HG02623 (cell line): ENCODE measurements around the gene CREB5.

Experiments
- ATAC-seq: cut with Tn5 transposase; IDR thresholded peaks from one replicate; pipeline ENCODE4 v1.9.1; 2021; ENCODE audit warnings: moderate library complexity; ENCODE audit not compliant: unreplicated experiment

Gene CREB5

DNA sequence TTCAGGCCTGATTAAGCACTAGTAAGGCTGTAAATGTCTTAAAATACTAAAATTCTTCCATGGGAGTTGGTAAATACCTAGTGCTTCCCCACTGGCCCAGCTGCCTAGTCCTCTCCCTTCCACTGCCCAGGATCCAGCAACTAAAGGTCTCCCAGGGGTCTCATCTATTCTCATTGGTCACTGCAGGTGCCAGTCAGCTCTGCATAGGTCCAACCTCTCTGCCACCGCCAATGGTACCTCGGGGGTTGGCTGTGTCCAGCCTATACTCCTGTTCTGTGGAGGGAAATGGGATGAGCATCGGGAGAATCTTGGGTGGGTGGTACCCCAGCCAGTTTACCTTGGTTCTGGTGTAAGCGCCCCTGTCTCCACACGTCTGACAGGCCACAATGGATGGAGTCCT lies 6.1 kb upstream of the CREB5 start:
- ATAC-seq, result no peak

DNA sequence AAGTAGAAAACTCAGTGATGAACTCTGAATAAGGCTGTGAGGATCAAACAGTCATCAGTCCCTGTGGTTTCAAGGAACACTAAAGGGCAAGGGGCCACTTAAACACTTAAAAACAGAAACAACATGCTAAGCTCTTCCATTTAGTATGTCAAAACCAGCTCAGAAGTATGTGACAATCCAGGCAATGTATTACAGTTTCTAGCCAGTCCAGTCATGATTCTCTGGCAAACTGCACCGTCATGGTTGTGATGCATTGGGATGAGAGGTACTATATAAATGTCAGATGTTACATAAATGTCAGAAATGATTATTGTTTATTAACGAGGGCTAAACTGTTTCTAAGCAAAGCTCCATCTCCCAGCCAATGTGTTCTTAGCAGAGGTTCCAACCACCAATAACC lies 4.7 kb upstream of the CREB5 start:
- no peak for ATAC-seq

DNA sequence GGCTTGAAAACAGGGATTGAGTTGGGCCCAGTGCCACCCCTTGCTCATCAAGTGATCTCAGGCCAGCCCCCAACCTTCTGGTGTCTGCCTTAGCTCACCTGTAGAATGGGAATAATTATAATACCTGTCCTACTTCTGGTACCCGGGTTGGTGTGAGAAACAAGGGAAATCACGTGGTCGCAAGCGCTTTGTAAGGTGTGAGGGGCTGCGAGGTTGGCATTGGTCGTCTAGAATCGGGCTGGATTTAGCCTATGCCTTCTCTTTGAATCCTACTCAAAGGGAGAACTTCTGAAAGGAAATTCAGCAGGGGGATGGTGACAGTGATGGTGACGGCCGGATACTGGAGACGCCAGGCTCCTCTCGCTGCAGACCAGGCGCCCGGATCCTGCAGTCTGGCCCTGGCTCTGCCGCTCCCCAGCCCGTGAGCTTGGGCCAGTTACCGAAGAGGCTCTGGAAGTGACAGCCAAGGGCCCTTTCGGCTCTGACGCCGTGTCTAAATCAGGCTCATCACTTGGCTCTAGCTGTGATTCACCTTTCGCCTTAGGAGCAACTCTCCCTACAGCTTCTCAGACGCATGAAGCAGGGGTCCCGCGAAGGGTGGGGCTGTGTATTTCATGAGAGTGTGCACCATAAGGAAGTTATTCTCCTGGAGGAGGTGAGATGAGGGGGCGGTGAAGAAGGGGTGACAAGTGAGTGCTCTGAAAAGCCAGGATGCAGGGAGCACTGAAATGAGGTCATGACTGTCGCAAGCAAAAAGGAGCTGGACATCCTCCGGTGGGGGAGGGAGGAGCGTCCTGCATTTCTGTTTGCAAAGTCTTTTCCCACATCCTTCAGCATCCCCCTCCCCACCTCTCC lies 4.0 kb upstream of the CREB5 start:
- no peak for ATAC-seq

DNA sequence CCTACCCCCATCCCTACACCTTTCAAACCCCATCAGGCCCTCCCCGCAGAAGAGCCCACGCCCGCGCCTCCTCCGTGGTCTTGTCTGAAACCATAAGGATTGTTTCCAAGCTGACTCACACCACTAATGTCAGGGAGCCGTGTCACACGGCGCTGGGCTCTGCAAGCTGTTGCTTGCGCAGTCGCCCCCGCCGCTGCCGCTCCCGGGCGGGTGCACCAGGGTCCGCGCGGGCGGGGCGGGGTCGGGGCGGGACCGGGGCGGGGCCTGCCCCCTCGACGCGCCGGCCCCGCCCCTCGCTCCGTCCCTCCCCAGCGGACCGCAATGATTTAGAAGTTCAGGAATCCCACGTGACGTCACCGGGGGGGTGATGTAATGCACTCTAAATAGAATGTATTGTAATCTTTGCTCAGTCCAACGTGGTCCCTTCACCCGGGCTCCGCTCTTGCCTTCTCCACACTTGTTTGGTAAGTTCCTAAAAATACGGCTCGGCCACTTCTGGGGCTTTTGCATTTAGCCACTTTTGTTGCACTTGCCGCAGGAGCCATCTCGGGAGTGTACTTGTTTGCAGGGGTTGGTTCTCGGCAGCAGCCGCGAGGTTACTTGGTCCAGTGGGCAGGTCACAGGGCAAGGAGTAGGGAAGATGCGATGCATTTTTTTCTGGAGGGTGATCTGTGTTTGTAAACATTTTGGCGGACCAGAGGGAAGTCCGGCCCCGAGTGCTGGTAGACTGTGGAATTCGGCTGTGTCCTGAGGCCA lies 3.2 kb upstream of the CREB5 start:
- ATAC-seq, result no peak

DNA sequence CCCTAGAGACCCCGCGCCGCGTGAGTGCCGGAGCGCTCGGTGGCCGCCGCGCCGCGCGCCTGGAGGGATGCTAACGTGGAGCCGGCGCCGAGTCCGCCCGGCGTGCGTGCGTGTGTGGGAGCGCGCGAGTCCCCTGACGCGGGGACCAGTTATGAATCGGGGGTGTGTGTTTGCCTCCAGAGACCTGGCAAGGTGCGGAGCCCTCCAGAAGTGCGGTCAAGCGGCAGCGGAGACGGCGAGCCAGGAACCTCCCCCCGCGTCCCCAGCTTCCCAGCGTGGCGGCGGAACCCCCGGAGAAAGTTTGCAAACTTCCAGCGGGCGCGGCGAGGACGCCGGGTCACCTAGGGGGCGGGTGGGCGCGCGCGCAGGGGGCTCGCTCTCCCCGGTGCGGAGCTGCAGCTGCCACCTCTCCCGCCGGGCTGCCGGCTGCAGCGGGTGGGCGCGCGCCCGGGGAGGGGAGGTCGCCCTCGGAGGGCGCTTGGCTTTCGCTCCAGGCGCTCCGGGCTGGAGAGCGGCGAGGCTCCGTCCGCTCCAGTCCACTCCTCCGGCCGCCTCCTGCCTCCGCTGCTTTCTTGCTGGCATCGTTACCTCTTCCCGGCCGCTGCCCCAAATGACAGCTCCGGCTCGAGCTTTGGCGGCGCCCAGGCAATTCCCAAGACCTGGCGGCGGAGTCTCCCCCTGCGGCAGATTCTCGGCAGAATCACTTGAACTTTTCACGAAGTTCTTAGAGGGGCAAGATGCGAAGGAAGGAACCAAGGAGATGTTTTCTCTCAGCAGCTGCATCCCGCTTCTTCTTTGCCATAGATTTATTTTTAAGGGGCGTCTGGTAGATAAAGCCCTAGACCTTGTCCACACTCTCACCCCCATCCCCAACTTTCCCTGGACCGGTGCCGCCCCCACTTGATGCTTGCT lies 2.3 kb upstream of the CREB5 start:
- ATAC-seq, result no peak

DNA sequence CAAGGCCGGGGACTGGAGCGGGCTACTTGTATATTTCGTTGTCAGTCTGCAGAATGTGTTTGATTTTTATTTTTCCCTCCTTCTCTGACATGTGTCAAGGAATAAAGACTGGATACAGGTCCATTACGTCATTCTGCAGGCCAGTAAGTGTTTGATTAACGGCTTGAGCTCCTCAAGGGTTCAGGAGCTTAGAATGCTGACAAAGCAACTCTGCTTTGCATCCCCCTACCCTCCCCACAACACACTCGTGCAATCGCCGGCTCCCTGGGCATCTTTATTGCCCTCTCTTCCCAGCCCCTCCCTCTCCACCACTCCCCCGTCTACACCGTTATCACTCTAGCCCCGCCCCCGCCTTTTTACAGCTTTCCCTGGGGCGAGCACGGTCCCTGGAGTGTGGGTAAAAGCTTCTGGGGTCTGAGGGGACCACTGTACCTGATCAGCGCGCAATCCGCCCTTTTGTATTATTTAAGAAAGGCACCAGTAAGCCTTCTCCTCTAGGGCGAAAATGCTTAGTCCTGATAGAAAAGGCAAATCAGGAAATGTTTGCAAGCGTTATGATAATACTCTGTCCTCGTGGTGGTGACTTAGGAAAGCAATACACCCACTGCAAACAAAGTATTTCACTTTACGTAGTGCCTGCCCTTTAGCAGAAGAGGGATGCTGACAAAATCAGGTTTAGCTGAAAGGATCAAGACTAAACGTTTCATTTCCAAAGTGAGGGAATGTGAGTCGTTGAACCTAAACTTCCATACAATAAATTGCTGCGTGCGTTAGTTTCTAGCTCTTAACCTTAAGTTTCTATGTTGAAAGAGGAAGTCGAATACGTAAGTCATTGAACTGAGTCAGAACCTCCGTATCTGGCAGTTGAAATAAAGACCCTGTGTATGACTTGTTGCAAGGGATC lies 1.4 kb upstream of the CREB5 start:
- ATAC-seq, result no peak

DNA sequence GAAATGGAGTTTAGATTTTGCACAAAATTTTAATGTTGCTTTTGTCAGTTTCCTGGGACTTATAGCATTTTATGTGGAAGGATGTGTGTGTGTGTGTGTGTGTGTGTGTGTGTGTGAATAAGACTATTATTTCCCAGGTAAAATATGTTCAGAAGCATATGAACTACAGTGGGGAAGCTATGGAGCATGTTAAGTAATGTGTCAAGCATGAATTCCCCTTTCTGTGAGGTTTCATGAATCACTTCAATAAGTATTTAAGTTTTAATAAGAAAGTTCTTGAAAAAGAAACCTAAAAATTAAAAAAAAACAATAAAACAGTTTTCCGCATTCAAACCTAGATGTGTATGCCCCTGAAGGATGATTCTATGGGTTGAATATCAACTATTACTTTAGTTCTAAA lies 693 bp downstream of the CREB5 start:
- no peak for ATAC-seq

DNA sequence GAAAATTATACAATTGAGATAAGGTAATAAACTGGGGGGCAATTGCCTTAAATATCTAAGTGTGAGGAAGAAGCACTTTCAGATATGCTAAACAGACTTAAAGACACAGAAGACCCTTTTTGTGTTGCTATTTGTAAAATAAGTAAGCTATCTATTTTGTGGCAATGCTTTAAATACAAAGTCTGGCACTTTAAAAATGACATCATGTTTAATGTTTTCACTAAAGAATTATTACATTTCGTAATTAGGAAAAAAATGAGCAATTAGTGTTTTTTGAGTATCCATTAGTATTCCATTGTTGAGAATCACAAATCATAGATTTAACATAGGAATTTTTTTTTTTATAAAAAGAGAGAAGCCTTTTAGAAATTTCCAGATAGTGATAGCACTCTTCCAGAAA lies 2.1 kb downstream of the CREB5 start:
- ATAC-seq, result no peak

DNA sequence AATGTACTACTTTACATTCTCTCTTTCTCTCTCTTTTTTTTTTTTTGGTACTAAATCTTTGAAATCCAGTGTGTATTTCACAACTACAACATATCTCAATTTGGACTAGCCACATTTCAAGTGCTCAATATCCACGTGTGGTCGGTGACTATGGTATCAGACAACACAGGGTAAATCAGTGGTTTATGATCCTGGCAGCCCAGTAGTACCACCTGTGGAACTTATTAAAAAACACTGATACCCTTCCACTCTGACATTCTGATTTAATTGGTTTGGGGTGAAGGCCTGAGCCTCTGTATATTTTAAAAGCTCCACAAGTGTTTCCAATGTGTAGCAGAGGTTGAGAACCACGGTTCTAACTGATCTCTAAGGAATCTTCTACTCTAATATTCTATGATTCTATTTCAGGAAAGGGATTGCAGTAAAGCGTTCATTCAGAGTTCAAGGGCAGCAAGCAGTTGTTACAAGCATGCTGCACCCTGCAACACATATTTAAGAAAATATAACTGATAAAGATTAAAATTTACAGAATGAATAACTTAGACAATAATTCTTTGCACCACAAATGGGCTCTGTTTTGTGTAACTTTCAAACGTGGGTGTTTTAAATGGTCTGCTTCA lies 5.1 kb downstream of the CREB5 start:
- ATAC-seq, result no peak

DNA sequence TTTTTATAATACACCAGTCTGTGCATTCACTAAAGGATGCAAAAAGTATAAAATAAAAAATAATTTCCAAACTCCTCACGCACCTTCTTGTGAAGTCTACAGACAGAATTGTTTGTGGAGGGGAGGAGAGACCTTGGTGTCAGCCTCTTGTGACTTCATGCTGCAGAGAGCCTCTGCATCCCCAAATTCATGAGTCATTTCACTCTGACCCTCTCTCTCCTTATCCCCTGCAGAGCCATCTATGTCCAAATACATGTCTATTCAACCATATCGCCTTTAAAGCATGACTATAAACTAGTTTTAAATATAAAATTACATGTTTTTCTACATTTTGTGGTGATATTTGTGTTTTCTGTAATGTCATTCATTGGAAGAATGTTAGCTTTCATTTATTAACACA lies 6.0 kb downstream of the CREB5 start:
- ATAC-seq, result no peak

DNA sequence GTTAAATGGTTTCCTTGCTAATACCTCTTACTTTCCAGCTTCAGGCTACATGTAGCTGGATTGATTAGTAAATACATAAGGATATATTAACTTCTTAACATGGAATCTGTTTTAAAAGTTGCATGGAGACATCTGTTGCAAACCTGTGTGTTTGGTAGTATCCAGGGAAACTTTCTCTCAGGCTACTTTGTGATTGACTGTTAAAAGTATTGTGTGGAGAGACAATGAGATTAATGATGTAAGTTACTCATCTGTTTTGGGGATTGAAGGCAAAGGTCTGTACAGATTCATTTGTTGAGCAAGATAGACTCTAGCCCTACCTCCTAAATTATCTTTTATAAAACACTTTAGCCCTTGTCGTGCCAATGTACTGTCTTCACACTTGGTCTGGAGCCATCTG lies 6.6 kb downstream of the CREB5 start:
- ATAC-seq, result no peak

DNA sequence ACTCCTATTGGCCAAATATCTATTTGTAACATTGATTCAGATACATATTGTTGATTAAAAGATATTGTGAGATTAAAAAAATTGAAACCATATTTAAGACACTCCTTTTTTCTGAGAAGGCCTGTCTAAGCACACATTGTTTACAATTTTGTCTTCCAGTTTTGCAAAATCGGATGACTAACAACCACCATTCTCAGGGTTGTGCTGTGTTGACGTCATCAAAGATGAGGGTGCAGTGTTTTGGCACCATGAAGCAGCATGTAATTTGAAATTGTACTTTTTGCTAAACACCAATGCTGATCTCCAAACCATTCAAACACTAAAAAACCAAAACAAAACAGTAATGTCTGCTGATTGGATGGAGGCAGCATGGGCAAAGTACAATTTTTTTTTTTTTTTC lies 7.4 kb downstream of the CREB5 start:
- no peak for ATAC-seq

DNA sequence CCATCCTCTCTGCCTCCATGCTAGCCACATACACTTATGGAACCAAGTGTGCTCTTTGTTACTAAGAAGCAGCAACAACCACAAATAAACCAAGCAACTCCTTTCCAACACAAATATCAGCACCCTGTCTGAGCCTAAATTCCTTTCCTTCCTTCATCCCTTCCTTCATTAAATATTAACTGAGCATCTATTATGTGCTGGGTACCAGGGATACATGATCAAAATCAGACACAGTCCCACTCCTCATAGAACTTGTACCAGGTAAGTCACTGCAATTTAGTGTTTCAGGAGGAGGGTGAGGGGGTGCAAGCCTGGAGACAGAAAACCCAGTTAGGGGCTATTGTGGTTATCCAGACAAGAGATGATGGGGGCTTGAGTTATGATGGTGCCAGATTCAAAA lies 10.8 kb downstream of the CREB5 start:
- no peak for ATAC-seq

DNA sequence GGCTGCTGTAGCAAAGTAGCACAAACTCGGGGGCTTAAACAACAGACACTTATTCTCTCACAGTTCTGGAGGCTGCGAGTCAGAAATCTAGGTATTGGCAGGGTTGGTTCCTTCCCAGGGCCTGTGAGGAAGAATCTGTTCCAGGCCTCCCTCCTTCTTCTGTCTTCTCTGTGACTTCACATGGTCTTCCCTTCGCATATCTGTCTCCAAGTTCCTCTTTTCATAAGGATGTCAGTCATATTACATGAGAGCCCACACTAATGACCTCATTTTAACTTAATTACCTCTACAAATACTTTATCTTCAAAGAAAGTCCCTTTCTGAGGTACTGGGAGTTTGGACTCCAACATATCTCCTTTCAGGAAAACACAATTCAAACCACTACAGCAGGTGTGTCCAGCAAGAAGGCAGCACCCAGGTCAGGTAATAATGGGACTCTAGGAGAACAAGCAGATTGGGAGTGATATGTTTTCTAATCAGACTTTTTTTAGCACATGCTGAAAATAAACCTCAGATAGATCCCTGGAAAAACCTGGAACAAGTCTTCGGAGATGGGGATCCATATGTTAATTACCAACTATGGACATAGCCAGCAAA lies 11.7 kb downstream of the CREB5 start:
- no peak for ATAC-seq

DNA sequence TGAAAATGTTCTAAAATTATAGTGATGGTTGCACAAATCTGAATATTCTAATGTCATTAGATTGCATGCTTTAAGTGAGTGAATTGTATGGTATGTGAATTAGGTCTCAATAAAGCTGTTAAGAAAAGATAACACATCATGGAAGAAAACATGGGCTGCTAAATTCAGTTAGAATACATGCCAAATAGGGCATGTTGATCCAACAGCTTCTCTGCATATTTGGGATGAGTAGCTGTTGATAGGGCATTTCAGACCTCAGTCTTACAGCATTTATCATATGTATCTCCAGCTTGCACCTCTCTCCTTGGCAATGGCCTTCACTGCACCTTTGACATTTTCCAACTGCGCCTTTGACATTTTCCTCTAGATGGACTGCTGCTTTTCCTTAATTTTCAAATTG lies 13.2 kb downstream of the CREB5 start:
- no peak for ATAC-seq

DNA sequence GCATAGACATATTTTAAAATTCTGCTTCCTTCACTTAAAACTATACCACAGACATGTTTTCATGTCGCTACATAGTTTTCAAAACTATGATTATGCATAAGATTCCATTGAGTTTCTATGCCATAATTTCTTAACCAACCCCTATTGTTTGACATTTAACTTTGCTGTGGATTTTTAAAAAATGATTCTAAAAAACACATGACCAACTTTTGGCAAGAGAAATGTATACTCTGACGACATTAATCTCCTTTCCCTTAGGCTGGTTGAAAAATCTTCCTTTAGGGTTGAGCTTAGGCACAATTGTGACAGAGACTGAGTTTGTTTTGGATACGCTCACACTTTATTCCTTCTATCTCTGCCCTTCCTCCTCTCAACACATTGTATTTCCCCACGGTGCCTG lies 14.9 kb downstream of the CREB5 start:
- ATAC-seq, result no peak

DNA sequence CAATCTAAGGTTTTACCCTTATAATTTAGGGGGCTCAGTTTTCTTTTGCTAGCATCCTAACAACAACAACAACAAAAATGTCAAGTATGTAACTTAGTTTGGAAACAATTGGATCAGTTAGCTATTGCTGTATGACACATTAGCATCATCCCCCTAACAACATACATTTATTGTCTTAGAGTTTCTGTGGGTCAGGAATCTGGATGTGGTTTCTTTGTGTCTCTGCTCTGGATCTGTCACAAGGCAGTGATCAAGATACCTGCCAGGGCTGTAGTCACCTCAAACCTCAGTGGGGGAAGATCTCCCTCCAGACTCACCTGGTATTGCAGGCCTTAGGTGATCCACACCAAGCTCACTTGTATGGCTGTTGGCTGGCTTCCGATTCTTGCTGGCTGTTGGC lies 18.3 kb downstream of the CREB5 start:
- no peak for ATAC-seq

DNA sequence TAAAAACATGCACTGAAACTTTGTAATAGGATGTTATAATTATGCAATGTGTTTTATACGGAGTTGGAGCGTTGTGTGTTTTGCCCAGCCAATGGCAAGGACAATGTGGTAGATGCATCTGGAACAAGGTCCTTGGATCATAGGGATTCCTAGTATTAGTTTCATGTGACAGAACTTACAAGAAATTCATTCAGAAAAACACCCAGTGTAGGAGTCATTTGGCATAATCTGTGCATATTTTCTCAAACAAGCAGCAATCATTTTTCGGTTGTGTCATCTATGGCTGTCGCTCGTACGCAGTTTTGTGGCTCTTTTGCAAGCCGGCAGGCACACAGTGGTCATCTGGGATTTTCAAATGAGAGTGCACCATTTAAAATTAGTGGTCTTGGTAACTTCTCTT lies 19.8 kb downstream of the CREB5 start:
- no peak for ATAC-seq

DNA sequence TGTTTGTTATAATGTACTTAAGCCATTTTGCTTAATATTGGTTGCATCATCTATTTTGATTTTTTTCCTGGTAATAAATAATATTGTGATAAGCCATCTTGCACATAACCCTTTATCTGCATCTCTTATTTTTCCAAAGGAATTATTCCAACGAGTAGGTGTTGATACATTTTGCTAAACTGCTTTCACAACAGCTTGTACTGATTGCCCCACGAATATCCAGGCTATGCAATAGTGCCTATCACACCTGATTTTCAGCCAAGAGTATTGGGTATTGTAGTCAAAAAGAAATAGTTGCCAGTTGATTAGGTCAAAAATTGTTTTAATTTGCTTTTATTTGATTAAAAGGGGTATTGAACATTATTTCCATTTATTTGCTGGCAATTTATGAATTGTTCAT lies 20.7 kb downstream of the CREB5 start:
- no peak for ATAC-seq
